ENCODE results near the gene GNB3. TPM values are rescaled to one million over a fixed set of nuclear protein-coding genes. Genes with fewer than 3 reads are reported as not detected.

The GNB3 gene
- polyA plus RNA-seq, 2 of the 4 experiments (the other 2 are of a cell fraction): 0.94 to 2.7 TPM

GRCh38 chr12:6845395-6845794 lies 4.7 kb downstream of the GNB3 start:
- peaks cover 8% of the 10 kb centered on the region for H3K4me1 ChIP-seq
- FAIRE-seq (no peak), ATAC-seq (no peak), DNase-seq (ENCODE audit: low read depth in 1 of 2, low spot score in 1 of 2) (no peak)
- WGBS (ENCODE audit: missing lambda C conversion rate): 95% methylated on average over 17 of the region's 17 CpGs
- no peak for TF ChIP-seq MAFK (IDR thresholded peaks at IDR 0.05; ENCODE audit: partially characterized antibody)
- TF ChIP-seq RFX5 (IDR thresholded peaks at IDR 0.05): no peak
- TF ChIP-seq HOXA7 (CRISPR knock-in tag; IDR thresholded peaks at IDR 0.05): no peak
- TF ChIP-seq FOXS1 (CRISPR knock-in tag; IDR thresholded peaks at IDR 0.05): no peak
- TF ChIP-seq CBX2 (IDR thresholded peaks at IDR 0.05; ENCODE audit: borderline replicate concordance, low read depth): no peak
- TF ChIP-seq CBX8 (IDR thresholded peaks at IDR 0.05): no peak
- no peak for TF ChIP-seq CHD2 (IDR thresholded peaks at IDR 0.05; ENCODE audit: low read length, partially characterized antibody)
- no peaks in the 10 kb centered on the region for H3K9me3 ChIP-seq
- H3K4me2 ChIP-seq: no peak overlapping the region
- ChIA-PET POLR2A (no interaction called here), CTCF (interaction anchor here (7.5 to 29.8 kb wide), 3 partner anchors 14 to 92 kb away, joined by 56 to 306 read pairs (median 92); partner anchors contain the start of genes MLF2 and P3H3)
- no peak overlapping the region for H3K4me3 ChIP-seq
- no peak overlapping the region for H3K27ac ChIP-seq

GRCh38 chr12:6846316-6846869 lies 5.7 kb downstream of the GNB3 start:
- Histone ChIP-seq H3K4me1 (peaks cover 12% of the 10 kb centered on the region), H3K4me3 (no peak overlapping the region), H3K4me2 (no peak overlapping the region), H3K9me3 (no peaks in the 10 kb centered on the region), H3K27ac (no peak overlapping the region)
- DNase-seq (ENCODE audit: low read depth in 1 of 2, low spot score in 1 of 2) (no peak), ATAC-seq (no peak), FAIRE-seq (no peak)
- TF ChIP-seq HDAC2 (IDR thresholded peaks at IDR 0.05) (no peak), HOXB13 (CRISPR knock-in tag; IDR thresholded peaks at IDR 0.05; ENCODE audit: low read depth) (no peak), GATA3 (IDR thresholded peaks at IDR 0.05; ENCODE audit: borderline replicate concordance) (no peak), NPAS2 (CRISPR knock-in tag; IDR thresholded peaks at IDR 0.05; ENCODE audit: borderline replicate concordance) (no peak), NR3C1 (IDR thresholded peaks at IDR 0.05) (no peak), POLR2AphosphoS2 (conservative IDR thresholded peaks at IDR 0.05; ENCODE audit: low read length) (no peak), MYC (IDR thresholded peaks at IDR 0.05; ENCODE audit: borderline replicate concordance, low read length) (no peak), REST (IDR thresholded peaks at IDR 0.05) (no peak)
- ChIA-PET CTCF (interaction anchor here (1.0 to 29.8 kb wide), 4 partner anchors 11 to 93 kb away, joined by 3 to 306 read pairs (median 60); partner anchors contain the start of gene MLF2), POLR2A (no interaction called here)
- 86% methylated on average over 7 of the region's 7 CpGs for WGBS (ENCODE audit: missing lambda C conversion rate)

DNA sequence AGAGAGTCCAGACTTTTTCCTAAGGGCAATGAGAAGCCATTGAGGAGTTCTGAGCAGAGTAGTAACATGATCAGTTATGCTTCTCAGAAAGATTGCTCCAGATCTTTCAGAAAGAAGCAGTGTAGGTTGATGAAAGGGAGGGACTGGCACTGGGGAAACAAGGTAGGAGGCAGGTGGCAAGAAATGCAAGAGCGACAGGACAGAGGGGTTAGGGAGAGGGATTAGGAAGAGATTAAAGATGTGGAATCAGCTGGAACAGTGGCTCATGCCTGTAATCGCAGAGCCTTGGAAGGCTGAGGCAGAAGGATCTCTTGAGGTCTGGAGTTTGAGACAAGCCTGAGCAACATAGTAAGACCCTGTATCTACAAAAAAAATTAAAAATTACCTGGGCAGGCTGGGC lies 7.0 kb downstream of the GNB3 start:
- ATAC-seq (no peak), FAIRE-seq (no peak), DNase-seq (ENCODE audit: low read depth in 1 of 2, low spot score in 1 of 2) (no peak)
- no peak overlapping the region for H3K4me2 ChIP-seq
- ChIA-PET POLR2A (no interaction called here), CTCF (interaction anchor here (0.8 to 10.1 kb wide), 9 partner anchors 11 to 94 kb away, joined by 3 to 117 read pairs (median 4); partner anchors contain the start of gene MLF2)
- TF ChIP-seq NPAS2 (CRISPR knock-in tag; IDR thresholded peaks at IDR 0.05; ENCODE audit: borderline replicate concordance) (no peak), JUNB (IDR thresholded peaks at IDR 0.05) (no peak), NFE2L2 (conservative IDR thresholded peaks at IDR 0.05; ENCODE audit: low read length) (no peak), HOXB5 (CRISPR knock-in tag; IDR thresholded peaks at IDR 0.05) (no peak), BCL3 (IDR thresholded peaks at IDR 0.05) (no peak), JUN (IDR thresholded peaks at IDR 0.05) (no peak), RAD21 (conservative IDR thresholded peaks at IDR 0.05 in 1 of 2, IDR thresholded peaks at IDR 0.05 in 1 of 2) (no peak)
- TF ChIP-seq, protein P1, sequence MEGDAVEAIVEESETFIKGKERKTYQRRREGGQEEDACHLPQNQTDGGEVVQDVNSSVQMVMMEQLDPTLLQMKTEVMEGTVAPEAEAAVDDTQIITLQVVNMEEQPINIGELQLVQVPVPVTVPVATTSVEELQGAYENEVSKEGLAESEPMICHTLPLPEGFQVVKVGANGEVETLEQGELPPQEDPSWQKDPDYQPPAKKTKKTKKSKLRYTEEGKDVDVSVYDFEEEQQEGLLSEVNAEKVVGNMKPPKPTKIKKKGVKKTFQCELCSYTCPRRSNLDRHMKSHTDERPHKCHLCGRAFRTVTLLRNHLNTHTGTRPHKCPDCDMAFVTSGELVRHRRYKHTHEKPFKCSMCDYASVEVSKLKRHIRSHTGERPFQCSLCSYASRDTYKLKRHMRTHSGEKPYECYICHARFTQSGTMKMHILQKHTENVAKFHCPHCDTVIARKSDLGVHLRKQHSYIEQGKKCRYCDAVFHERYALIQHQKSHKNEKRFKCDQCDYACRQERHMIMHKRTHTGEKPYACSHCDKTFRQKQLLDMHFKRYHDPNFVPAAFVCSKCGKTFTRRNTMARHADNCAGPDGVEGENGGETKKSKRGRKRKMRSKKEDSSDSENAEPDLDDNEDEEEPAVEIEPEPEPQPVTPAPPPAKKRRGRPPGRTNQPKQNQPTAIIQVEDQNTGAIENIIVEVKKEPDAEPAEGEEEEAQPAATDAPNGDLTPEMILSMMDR (IDR thresholded peaks at IDR 0.05): no peak
- TF ChIP-seq, protein P2, sequence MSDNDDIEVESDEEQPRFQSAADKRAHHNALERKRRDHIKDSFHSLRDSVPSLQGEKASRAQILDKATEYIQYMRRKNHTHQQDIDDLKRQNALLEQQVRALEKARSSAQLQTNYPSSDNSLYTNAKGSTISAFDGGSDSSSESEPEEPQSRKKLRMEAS (IDR thresholded peaks at IDR 0.05): no peak
- H3K4me1 ChIP-seq: peaks cover 12% of the 10 kb centered on the region
- H3K27ac ChIP-seq: no peak overlapping the region
- 89% methylated on average over 2 of the region's 2 CpGs for WGBS (ENCODE audit: missing lambda C conversion rate)
- H3K9me3 ChIP-seq: no peaks in the 10 kb centered on the region
- H3K4me3 ChIP-seq: no peak overlapping the region
